H9 (cell line): ENCODE measurements around the gene GPR15LG. TPM values are rescaled to one million over a fixed set of nuclear protein-coding genes. Genes with fewer than 3 reads are reported as not detected.

ENCODE experiments used
- DNase-seq: peaks from one replicate; pipeline ENCODE4 v3.0.0-alpha.2; 2017
- H2AFZ ChIP-seq: one replicate; pipeline ENCODE4 v1.6.1; 2013; ENCODE audit warnings: mild to moderate bottlenecking, low read length, control low read depth, moderate library complexity
- H2AK5ac ChIP-seq: 2 replicates; pipeline ENCODE4 v1.6.1; 2013; ENCODE audit warnings: low read length, control low read depth, mixed read lengths; ENCODE audit not compliant: insufficient read length
- H2BK120ac ChIP-seq: one replicate; pipeline ENCODE4 v1.6.1; 2013; ENCODE audit warnings: low read depth, mild to moderate bottlenecking, low read length, control low read depth, inconsistent platforms; ENCODE audit not compliant: poor library complexity, severe bottlenecking
- H2BK12ac ChIP-seq: 2 replicates; pipeline ENCODE4 v1.6.1; 2013; ENCODE audit warnings: low read length, control low read depth, mixed read lengths, low read depth; ENCODE audit not compliant: insufficient read length
- H2BK15ac ChIP-seq: 2 replicates; pipeline ENCODE4 v1.6.1; 2013; ENCODE audit warnings: low read depth, low read length, control low read depth
- H2BK20ac ChIP-seq: one replicate; pipeline ENCODE4 v1.6.1; 2013; ENCODE audit warnings: low read depth, mild to moderate bottlenecking, low read length, control low read depth, inconsistent platforms; ENCODE audit not compliant: poor library complexity, severe bottlenecking
- H2BK5ac ChIP-seq: 2 replicates; pipeline ENCODE4 v1.6.1; 2013; ENCODE audit warnings: low read length, control low read depth, mixed read lengths; ENCODE audit not compliant: insufficient read length
- H3K14ac ChIP-seq: 2 replicates; pipeline ENCODE4 v1.6.1; 2013; ENCODE audit warnings: low read length, control low read depth; ENCODE audit not compliant: insufficient read depth
- H3K18ac ChIP-seq: 2 replicates; pipeline ENCODE4 v1.6.1; 2013; ENCODE audit warnings: low read depth, mild to moderate bottlenecking, mixed read lengths, low read length, control low read depth; ENCODE audit not compliant: insufficient read length
- H3K23ac ChIP-seq: 2 replicates; pipeline ENCODE4 v1.6.1; 2013; ENCODE audit warnings: low read length, control low read depth, mixed read lengths, low read depth; ENCODE audit not compliant: insufficient read length
- H3K23me2 ChIP-seq: 2 replicates; pipeline ENCODE4 v1.6.1; 2013; ENCODE audit warnings: low read depth, mild to moderate bottlenecking, mixed read lengths, low read length, control low read depth; ENCODE audit not compliant: insufficient read length, poor library complexity, severe bottlenecking
- H3K27ac ChIP-seq: 2 replicates; pipeline ENCODE4 v1.5.1; 2013; ENCODE audit warnings: low read length, control low read depth, mixed read lengths, low read depth; ENCODE audit not compliant: insufficient read length
- H3K27me3 ChIP-seq: 2 replicates; pipeline ENCODE4 v1.6.1; 2013; ENCODE audit warnings: low read length, control low read depth, inconsistent platforms; ENCODE audit not compliant: insufficient read depth
- H3K4ac ChIP-seq: 2 replicates; pipeline ENCODE4 v1.6.1; 2013; ENCODE audit warnings: low read depth, mild to moderate bottlenecking, control low read depth, inconsistent platforms, low read length, moderate library complexity
- H3K4me1 ChIP-seq: 2 replicates; pipeline ENCODE4 v1.6.1; 2013; ENCODE audit warnings: low read length, control low read depth, inconsistent platforms; ENCODE audit not compliant: insufficient read depth
- H3K4me2 ChIP-seq: 2 replicates; pipeline ENCODE4 v1.6.1; 2013; ENCODE audit warnings: low read length, control low read depth, mixed read lengths; ENCODE audit not compliant: insufficient read length, insufficient read depth
- H3K56ac ChIP-seq: 2 replicates; pipeline ENCODE4 v1.6.1; 2013; ENCODE audit warnings: low read depth, mild to moderate bottlenecking, mixed read lengths, low read length, control low read depth; ENCODE audit not compliant: insufficient read length
- H3K79me1 ChIP-seq: 2 replicates; pipeline ENCODE4 v1.6.1; 2013; ENCODE audit warnings: low read depth, mild to moderate bottlenecking, moderate library complexity, low read length, control low read depth, inconsistent platforms; ENCODE audit not compliant: insufficient read depth, poor library complexity, severe bottlenecking
- H3K79me2 ChIP-seq: 2 replicates; pipeline ENCODE4 v1.6.1; 2013; ENCODE audit warnings: low read length, control low read depth, inconsistent platforms; ENCODE audit not compliant: insufficient read depth
- H3K9ac ChIP-seq: 2 replicates; pipeline ENCODE4 v1.6.1; 2013; ENCODE audit warnings: low read length, control low read depth, mixed read lengths; ENCODE audit not compliant: insufficient read length; ENCODE audit errors: extremely low read depth
- H3K9me3 ChIP-seq: one replicate; pipeline ENCODE4 v1.6.1; 2013; ENCODE audit warnings: low read depth, low read length, inconsistent platforms; ENCODE audit not compliant: control insufficient read depth
- H3T11ph ChIP-seq: one replicate; pipeline ENCODE4 v1.6.1; 2013; ENCODE audit warnings: mild to moderate bottlenecking, low read length, control low read depth, inconsistent platforms
- H4K20me1 ChIP-seq: one replicate; pipeline ENCODE4 v1.6.1; 2013; ENCODE audit not compliant: control insufficient read depth, insufficient read length, insufficient read depth
- H4K5ac ChIP-seq: 2 replicates; pipeline ENCODE4 v1.6.1; 2013; ENCODE audit warnings: low read depth, mild to moderate bottlenecking, mixed read lengths, low read length, control low read depth; ENCODE audit not compliant: insufficient read length
- H4K8ac ChIP-seq: replicated peaks from 2 replicates; pipeline ENCODE4 v1.6.1; 2013; ENCODE audit warnings: low read length, control low read depth, mixed read lengths, low read depth; ENCODE audit not compliant: insufficient read length
- H4K91ac ChIP-seq: 2 replicates; pipeline ENCODE4 v1.6.1; 2013; ENCODE audit warnings: low read depth, mild to moderate bottlenecking, moderate library complexity, mixed read lengths, low read length, control low read depth; ENCODE audit not compliant: insufficient read length
- H3K27ac Mint-ChIP-seq, 3 experiments: 2 replicates in 2 of 3; 3 replicates in 1 of 3; pipeline ENCODE4 v1.8.0; 2020 to 2021; ENCODE audit warnings: mixed read lengths in 3 of 3, mild to moderate bottlenecking in 1 of 3, moderate library complexity in 1 of 3
- H3K27me3 Mint-ChIP-seq: 2 replicates; pipeline ENCODE4 v1.8.0; 2021; ENCODE audit warnings: low read depth, mild to moderate bottlenecking, moderate library complexity, mixed read lengths
- H3K36me3 Mint-ChIP-seq, 3 experiments: 2 replicates in 2 of 3; 3 replicates in 1 of 3; pipeline ENCODE4 v1.8.0; 2020 to 2021; ENCODE audit warnings: low read depth in 3 of 3, mixed read lengths in 3 of 3; ENCODE audit not compliant: insufficient read depth in 1 of 3
- H3K4me1 Mint-ChIP-seq, 2 experiments: 2 replicates each; pipeline ENCODE4 v1.8.0; 2020; ENCODE audit warnings: mixed read lengths in 2 of 2
- H3K4me3 Mint-ChIP-seq, 2 experiments: 2 replicates in 1 of 2; 3 replicates in 1 of 2; pipeline ENCODE4 v1.8.0; 2020 to 2021; ENCODE audit warnings: mild to moderate bottlenecking in 2 of 2, mixed read lengths in 2 of 2, moderate library complexity in 1 of 2
- H3K9me3 Mint-ChIP-seq, 2 experiments: 2 replicates in 1 of 2; 3 replicates in 1 of 2; pipeline ENCODE4 v1.8.0; 2020; ENCODE audit warnings: mild to moderate bottlenecking in 2 of 2, mixed read lengths in 2 of 2, moderate library complexity in 1 of 2
- WGBS: extraction: QIAGEN DNeasy Blood & Tissue Kit; methylation state at CpG from one replicate; pipeline ENCODE4 v1.1.7; 2013; ENCODE audit warnings: missing lambda C conversion rate, low lambda C conversion rate, mixed read lengths; ENCODE audit not compliant: insufficient read length; ENCODE audit errors: extremely low coverage; 5-methylcytosine and 5-hydroxymethylcytosine counted together
- total RNA-seq: library from RNA; stranded (reverse); gene quantifications from 2 replicates; pipeline ENCODE4 v1.2.1, GENCODE V29; 2021
- TF ChIP-seq, protein P1 (sequence below): fragments of 200-600 bp; sonication (generic); conservative IDR thresholded peaks from 3 replicates; pipeline ENCODE4 v1.8.0; 2021; ENCODE audit warnings: antibody characterized with exemption, mild to moderate bottlenecking

GPR15LG gene
- total RNA-seq, 1 experiment from 2014 or later = not detected

DNA sequence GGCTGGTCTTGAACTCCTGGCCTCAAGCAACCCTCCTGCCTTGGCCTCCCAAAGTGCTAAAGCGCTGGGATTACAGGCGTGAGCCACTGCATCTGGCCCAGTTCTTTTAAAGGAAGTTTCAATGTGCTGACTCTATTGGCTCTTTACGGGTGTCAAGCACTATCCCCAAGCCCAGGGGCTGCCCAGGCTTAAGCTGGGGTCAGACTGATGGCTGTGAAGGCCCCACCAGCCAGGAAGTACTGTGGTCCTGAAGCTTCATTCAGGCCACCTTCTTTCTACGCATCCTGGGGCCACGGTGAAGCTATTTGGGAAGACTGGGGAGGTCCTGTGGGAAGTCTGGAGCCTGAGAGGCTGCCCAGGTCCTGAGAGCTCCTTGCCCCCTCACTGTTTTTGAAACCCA is 8.0 kb downstream of the GPR15LG start:
- no peak overlapping the region for H3K4me3 Mint-ChIP-seq
- WGBS = no CpG with 5 or more reads among the region's 5 CpGs
- TF ChIP-seq, protein P1, sequence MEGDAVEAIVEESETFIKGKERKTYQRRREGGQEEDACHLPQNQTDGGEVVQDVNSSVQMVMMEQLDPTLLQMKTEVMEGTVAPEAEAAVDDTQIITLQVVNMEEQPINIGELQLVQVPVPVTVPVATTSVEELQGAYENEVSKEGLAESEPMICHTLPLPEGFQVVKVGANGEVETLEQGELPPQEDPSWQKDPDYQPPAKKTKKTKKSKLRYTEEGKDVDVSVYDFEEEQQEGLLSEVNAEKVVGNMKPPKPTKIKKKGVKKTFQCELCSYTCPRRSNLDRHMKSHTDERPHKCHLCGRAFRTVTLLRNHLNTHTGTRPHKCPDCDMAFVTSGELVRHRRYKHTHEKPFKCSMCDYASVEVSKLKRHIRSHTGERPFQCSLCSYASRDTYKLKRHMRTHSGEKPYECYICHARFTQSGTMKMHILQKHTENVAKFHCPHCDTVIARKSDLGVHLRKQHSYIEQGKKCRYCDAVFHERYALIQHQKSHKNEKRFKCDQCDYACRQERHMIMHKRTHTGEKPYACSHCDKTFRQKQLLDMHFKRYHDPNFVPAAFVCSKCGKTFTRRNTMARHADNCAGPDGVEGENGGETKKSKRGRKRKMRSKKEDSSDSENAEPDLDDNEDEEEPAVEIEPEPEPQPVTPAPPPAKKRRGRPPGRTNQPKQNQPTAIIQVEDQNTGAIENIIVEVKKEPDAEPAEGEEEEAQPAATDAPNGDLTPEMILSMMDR = no peak

More for the DNA sequence above, 8.0 kb downstream of the GPR15LG start:
- Histone ChIP-seq H3K23me2 (no peaks in the 10 kb centered on the region), H3K9me3 (no peaks in the 10 kb centered on the region), H3K27ac (no peak overlapping the region), H2BK15ac (no peak overlapping the region), H3K27me3 (no peaks in the 10 kb centered on the region; the same call in 1 of the 2 replicates), H3K18ac (no peak overlapping the region), H2AFZ (no peak overlapping the region), H4K5ac (no peak overlapping the region), H2BK5ac (no peak overlapping the region), H2BK20ac (no peak overlapping the region), H2AK5ac (no peak overlapping the region), H3K56ac (no peak overlapping the region), H4K8ac (no peak overlapping the region), H3K4me2 (no peak overlapping the region), H3K23ac (no peak overlapping the region), H3K14ac (no peak overlapping the region), H4K20me1 (no peaks in the 10 kb centered on the region), H3T11ph (no peak overlapping the region), H3K4me1 (peaks cover 3% of the 10 kb centered on the region; the same call in 1 of the 2 replicates), H2BK120ac (no peak overlapping the region), H3K79me2 (no peaks in the 10 kb centered on the region), H3K4ac (no peak overlapping the region), H3K79me1 (no peaks in the 10 kb centered on the region), H3K9ac (no peak overlapping the region), H4K91ac (no peak overlapping the region), H2BK12ac (no peak overlapping the region)
- no peaks in the 10 kb centered on the region for H3K4me1 Mint-ChIP-seq
- peaks cover 0 to 8% (median 3%) of the 10 kb centered on the region in 3 experiments; a peak in 4 of 7 replicates for H3K36me3 Mint-ChIP-seq
- no peaks in the 10 kb centered on the region; the same call in 1 of the 2 replicates for H3K27me3 Mint-ChIP-seq
- DNase-seq = no peak
- peaks cover 7 to 10% of the 10 kb centered on the region in 2 experiments; a peak in 4 of 5 replicates for H3K9me3 Mint-ChIP-seq
- H3K27ac Mint-ChIP-seq = no peak overlapping the region
